Measurements from ENCODE around the gene ARL8A.

GRCh38 chr1:202192770-202193613 lies 48.5 kb upstream of the ARL8A start:
- TF ChIP-seq GATA2 (IDR thresholded peaks at IDR 0.05; ENCODE audit: low read depth, low read length) (no peak), GATA3 (IDR thresholded peaks at IDR 0.05; ENCODE audit: low read depth, low read length) (no peak)

All from SH-SY5Y (cell line).